H9 (cell line): Measurements from ENCODE around the gene MAP1LC3C. TPM values are rescaled to one million over a fixed set of nuclear protein-coding genes. Genes with fewer than 3 reads are reported as not detected.

Experiments used
- DNase-seq: peaks from one replicate; pipeline ENCODE4 v3.0.0-alpha.2; 2017
- H2AFZ ChIP-seq: one replicate; pipeline ENCODE4 v1.6.1; 2013; ENCODE audit warnings: mild to moderate bottlenecking, low read length, control low read depth, moderate library complexity
- H2AK5ac ChIP-seq: 2 replicates; pipeline ENCODE4 v1.6.1; 2013; ENCODE audit warnings: low read length, control low read depth, mixed read lengths; ENCODE audit not compliant: insufficient read length
- H2BK120ac ChIP-seq: one replicate; pipeline ENCODE4 v1.6.1; 2013; ENCODE audit warnings: low read depth, mild to moderate bottlenecking, low read length, control low read depth, inconsistent platforms; ENCODE audit not compliant: poor library complexity, severe bottlenecking
- H2BK12ac ChIP-seq: 2 replicates; pipeline ENCODE4 v1.6.1; 2013; ENCODE audit warnings: low read length, control low read depth, mixed read lengths, low read depth; ENCODE audit not compliant: insufficient read length
- H2BK15ac ChIP-seq: 2 replicates; pipeline ENCODE4 v1.6.1; 2013; ENCODE audit warnings: low read depth, low read length, control low read depth
- H2BK20ac ChIP-seq: one replicate; pipeline ENCODE4 v1.6.1; 2013; ENCODE audit warnings: low read depth, mild to moderate bottlenecking, low read length, control low read depth, inconsistent platforms; ENCODE audit not compliant: poor library complexity, severe bottlenecking
- H2BK5ac ChIP-seq: 2 replicates; pipeline ENCODE4 v1.6.1; 2013; ENCODE audit warnings: low read length, control low read depth, mixed read lengths; ENCODE audit not compliant: insufficient read length
- H3K14ac ChIP-seq: 2 replicates; pipeline ENCODE4 v1.6.1; 2013; ENCODE audit warnings: low read length, control low read depth; ENCODE audit not compliant: insufficient read depth
- H3K18ac ChIP-seq: 2 replicates; pipeline ENCODE4 v1.6.1; 2013; ENCODE audit warnings: low read depth, mild to moderate bottlenecking, mixed read lengths, low read length, control low read depth; ENCODE audit not compliant: insufficient read length
- H3K23ac ChIP-seq: 2 replicates; pipeline ENCODE4 v1.6.1; 2013; ENCODE audit warnings: low read length, control low read depth, mixed read lengths, low read depth; ENCODE audit not compliant: insufficient read length
- H3K23me2 ChIP-seq: 2 replicates; pipeline ENCODE4 v1.6.1; 2013; ENCODE audit warnings: low read depth, mild to moderate bottlenecking, mixed read lengths, low read length, control low read depth; ENCODE audit not compliant: insufficient read length, poor library complexity, severe bottlenecking
- H3K27ac ChIP-seq: 2 replicates; pipeline ENCODE4 v1.5.1; 2013; ENCODE audit warnings: low read length, control low read depth, mixed read lengths, low read depth; ENCODE audit not compliant: insufficient read length
- H3K27me3 ChIP-seq: 2 replicates; pipeline ENCODE4 v1.6.1; 2013; ENCODE audit warnings: low read length, control low read depth, inconsistent platforms; ENCODE audit not compliant: insufficient read depth
- H3K4ac ChIP-seq: 2 replicates; pipeline ENCODE4 v1.6.1; 2013; ENCODE audit warnings: low read depth, mild to moderate bottlenecking, control low read depth, inconsistent platforms, low read length, moderate library complexity
- H3K4me1 ChIP-seq: 2 replicates; pipeline ENCODE4 v1.6.1; 2013; ENCODE audit warnings: low read length, control low read depth, inconsistent platforms; ENCODE audit not compliant: insufficient read depth
- H3K4me2 ChIP-seq: 2 replicates; pipeline ENCODE4 v1.6.1; 2013; ENCODE audit warnings: low read length, control low read depth, mixed read lengths; ENCODE audit not compliant: insufficient read length, insufficient read depth
- H3K56ac ChIP-seq: 2 replicates; pipeline ENCODE4 v1.6.1; 2013; ENCODE audit warnings: low read depth, mild to moderate bottlenecking, mixed read lengths, low read length, control low read depth; ENCODE audit not compliant: insufficient read length
- H3K79me1 ChIP-seq: 2 replicates; pipeline ENCODE4 v1.6.1; 2013; ENCODE audit warnings: low read depth, mild to moderate bottlenecking, moderate library complexity, low read length, control low read depth, inconsistent platforms; ENCODE audit not compliant: insufficient read depth, poor library complexity, severe bottlenecking
- H3K79me2 ChIP-seq: 2 replicates; pipeline ENCODE4 v1.6.1; 2013; ENCODE audit warnings: low read length, control low read depth, inconsistent platforms; ENCODE audit not compliant: insufficient read depth
- H3K9ac ChIP-seq: 2 replicates; pipeline ENCODE4 v1.6.1; 2013; ENCODE audit warnings: low read length, control low read depth, mixed read lengths; ENCODE audit not compliant: insufficient read length; ENCODE audit errors: extremely low read depth
- H3K9me3 ChIP-seq: one replicate; pipeline ENCODE4 v1.6.1; 2013; ENCODE audit warnings: low read depth, low read length, inconsistent platforms; ENCODE audit not compliant: control insufficient read depth
- H3T11ph ChIP-seq: one replicate; pipeline ENCODE4 v1.6.1; 2013; ENCODE audit warnings: mild to moderate bottlenecking, low read length, control low read depth, inconsistent platforms
- H4K20me1 ChIP-seq: one replicate; pipeline ENCODE4 v1.6.1; 2013; ENCODE audit not compliant: control insufficient read depth, insufficient read length, insufficient read depth
- H4K5ac ChIP-seq: 2 replicates; pipeline ENCODE4 v1.6.1; 2013; ENCODE audit warnings: low read depth, mild to moderate bottlenecking, mixed read lengths, low read length, control low read depth; ENCODE audit not compliant: insufficient read length
- H4K8ac ChIP-seq: replicated peaks from 2 replicates; pipeline ENCODE4 v1.6.1; 2013; ENCODE audit warnings: low read length, control low read depth, mixed read lengths, low read depth; ENCODE audit not compliant: insufficient read length
- H4K91ac ChIP-seq: 2 replicates; pipeline ENCODE4 v1.6.1; 2013; ENCODE audit warnings: low read depth, mild to moderate bottlenecking, moderate library complexity, mixed read lengths, low read length, control low read depth; ENCODE audit not compliant: insufficient read length
- H3K27ac Mint-ChIP-seq, 3 experiments: 2 replicates in 2 of 3; 3 replicates in 1 of 3; pipeline ENCODE4 v1.8.0; 2020 to 2021; ENCODE audit warnings: mixed read lengths in 3 of 3, mild to moderate bottlenecking in 1 of 3, moderate library complexity in 1 of 3
- H3K27me3 Mint-ChIP-seq: 2 replicates; pipeline ENCODE4 v1.8.0; 2021; ENCODE audit warnings: low read depth, mild to moderate bottlenecking, moderate library complexity, mixed read lengths
- H3K36me3 Mint-ChIP-seq, 3 experiments: 2 replicates in 2 of 3; 3 replicates in 1 of 3; pipeline ENCODE4 v1.8.0; 2020 to 2021; ENCODE audit warnings: low read depth in 3 of 3, mixed read lengths in 3 of 3; ENCODE audit not compliant: insufficient read depth in 1 of 3
- H3K4me1 Mint-ChIP-seq, 2 experiments: 2 replicates each; pipeline ENCODE4 v1.8.0; 2020; ENCODE audit warnings: mixed read lengths in 2 of 2
- H3K4me3 Mint-ChIP-seq, 2 experiments: 2 replicates in 1 of 2; 3 replicates in 1 of 2; pipeline ENCODE4 v1.8.0; 2020 to 2021; ENCODE audit warnings: mild to moderate bottlenecking in 2 of 2, mixed read lengths in 2 of 2, moderate library complexity in 1 of 2
- H3K9me3 Mint-ChIP-seq, 2 experiments: 2 replicates in 1 of 2; 3 replicates in 1 of 2; pipeline ENCODE4 v1.8.0; 2020; ENCODE audit warnings: mild to moderate bottlenecking in 2 of 2, mixed read lengths in 2 of 2, moderate library complexity in 1 of 2
- CTCF ChIP-seq: fragments of 200-600 bp; sonication (generic); conservative IDR thresholded peaks from 3 replicates; pipeline ENCODE4 v1.8.0; 2021; ENCODE audit warnings: antibody characterized with exemption, mild to moderate bottlenecking
- WGBS: extraction: QIAGEN DNeasy Blood & Tissue Kit; methylation state at CpG from one replicate; pipeline ENCODE4 v1.1.7; 2013; ENCODE audit warnings: missing lambda C conversion rate, low lambda C conversion rate, mixed read lengths; ENCODE audit not compliant: insufficient read length; ENCODE audit errors: extremely low coverage; 5-methylcytosine and 5-hydroxymethylcytosine counted together
- total RNA-seq: library from RNA; stranded (reverse); gene quantifications from 2 replicates; pipeline ENCODE4 v1.2.1, GENCODE V29; 2021

The MAP1LC3C gene
- total RNA-seq, 1 experiment from 2014 or later = 3.6 TPM

- Histone ChIP-seq H4K20me1 (no peaks in the 10 kb centered on the region), H3K23me2 (no peaks in the 10 kb centered on the region), H2BK120ac (peak overlapping the region; percentile 67), H3K18ac (no peak overlapping the region), H2AK5ac (no peak overlapping the region), H3K79me2 (no peaks in the 10 kb centered on the region), H4K8ac (no peak overlapping the region), H4K5ac (no peak overlapping the region), H2BK20ac (no peak overlapping the region), H3T11ph (no peak overlapping the region), H3K4me2 (no peak overlapping the region), H3K4me1 (no peaks in the 10 kb centered on the region; the same call in 1 of the 2 replicates), H3K23ac (no peak overlapping the region), H4K91ac (no peak overlapping the region), H3K4ac (no peak overlapping the region), H3K79me1 (no peaks in the 10 kb centered on the region), H3K9me3 (no peaks in the 10 kb centered on the region), H3K9ac (no peak overlapping the region), H2BK15ac (no peak overlapping the region), H3K56ac (no peak overlapping the region), H3K14ac (no peak overlapping the region; the same call in 1 of the 2 replicates), H3K27me3 (no peaks in the 10 kb centered on the region), H2AFZ (no peak overlapping the region), H2BK5ac (no peak overlapping the region), H3K27ac (no peak overlapping the region), H2BK12ac (no peak overlapping the region)
- Mint-ChIP-seq H3K27me3 (no peaks in the 10 kb centered on the region), H3K4me3 (no peak overlapping the region), H3K9me3 (no peaks in the 10 kb centered on the region), H3K36me3 (no peaks in the 10 kb centered on the region; a peak in 1 of 7 replicates), H3K4me1 (peaks cover 11 to 21% of the 10 kb centered on the region in 2 experiments), H3K27ac (peak overlapping the region in 2 of 3 experiments; percentile 90 to 91; a peak in 2 of 7 replicates)
- TF ChIP-seq CTCF = no peak
- DNase-seq = peak; percentile 51
- no CpG with 5 or more reads among the region's 6 CpGs for WGBS
These were observed 26.1 kb downstream of the MAP1LC3C start for GRCh38 chr1:241972703-241973369.
